HL-60/S4 treated with retinoic acid at 250 ng/mL for 4 days and 3 days (cell line): ENCODE measurements around the gene C14orf180.
"Not testable (repeated sequence)": the region's sequence is repeated elsewhere in the genome, so short reads cannot be mapped to it uniquely, and the experiment has no call there.

Source experiments
- in situ Hi-C: fragments of 300-500 bp; cut with MboI; formaldehyde crosslinking; loops from 2 replicates; pipeline ENCODE4 v1.7.0; 2022; ENCODE audit warnings: low sequenced_read_pairs

The C14orf180 gene

GRCh38 chr14:104577426-104577825 is 2.1 kb upstream of the C14orf180 start:
- in situ Hi-C loops, result no loop called here

DNA sequence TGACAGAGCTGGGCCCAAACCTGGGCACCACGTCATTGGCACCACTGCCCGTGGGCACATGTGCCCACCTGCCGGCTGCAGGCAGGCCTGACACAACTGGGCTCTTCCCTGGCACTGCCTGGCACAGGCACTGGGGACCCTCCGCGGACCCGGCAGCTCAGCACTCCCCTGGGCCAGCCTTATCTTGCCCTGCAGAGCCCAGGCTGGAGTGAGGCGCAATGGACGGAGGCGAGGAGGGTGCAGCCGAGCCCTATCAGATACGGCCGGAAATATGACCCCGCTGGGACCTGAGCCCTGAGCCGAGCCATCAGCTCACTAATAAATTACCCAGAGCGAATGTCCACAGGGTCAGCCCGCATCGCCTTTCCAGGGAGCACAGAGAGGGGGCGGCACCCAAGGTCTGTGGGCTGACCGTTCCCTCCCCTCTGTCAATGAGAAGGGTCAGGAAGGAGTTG is 1.7 kb upstream of the C14orf180 start:
- in situ Hi-C loops, result no loop called here

DNA sequence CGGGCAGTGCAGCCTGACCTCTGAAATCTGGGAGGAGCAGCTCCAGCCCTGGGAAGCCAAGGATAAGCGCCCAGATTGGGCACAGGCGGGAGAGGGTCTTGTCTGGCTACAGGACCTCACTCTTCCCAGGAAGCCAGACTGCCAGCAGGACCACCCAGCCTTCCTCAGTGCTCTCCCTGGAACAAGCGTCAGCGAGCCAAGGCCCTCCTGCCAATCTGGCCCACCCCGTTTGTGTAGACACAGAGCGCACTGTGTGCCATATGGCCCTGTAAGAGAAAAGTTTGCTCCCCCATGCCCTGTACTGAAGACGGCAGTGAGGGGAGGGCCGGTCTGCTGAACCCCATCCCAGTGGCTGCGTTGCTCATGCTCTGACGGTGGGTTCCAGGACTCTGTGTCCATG is 1.2 kb upstream of the C14orf180 start:
- in situ Hi-C loops, result no loop called here

- in situ Hi-C loops, result not testable (repeated sequence)
Observed at GRCh38 chr14:104579939-104580338, 375 bp downstream of the C14orf180 start.

- in situ Hi-C loops, result no loop called here
Observed at GRCh38 chr14:104580961-104581360, 1.4 kb downstream of the C14orf180 start.

DNA sequence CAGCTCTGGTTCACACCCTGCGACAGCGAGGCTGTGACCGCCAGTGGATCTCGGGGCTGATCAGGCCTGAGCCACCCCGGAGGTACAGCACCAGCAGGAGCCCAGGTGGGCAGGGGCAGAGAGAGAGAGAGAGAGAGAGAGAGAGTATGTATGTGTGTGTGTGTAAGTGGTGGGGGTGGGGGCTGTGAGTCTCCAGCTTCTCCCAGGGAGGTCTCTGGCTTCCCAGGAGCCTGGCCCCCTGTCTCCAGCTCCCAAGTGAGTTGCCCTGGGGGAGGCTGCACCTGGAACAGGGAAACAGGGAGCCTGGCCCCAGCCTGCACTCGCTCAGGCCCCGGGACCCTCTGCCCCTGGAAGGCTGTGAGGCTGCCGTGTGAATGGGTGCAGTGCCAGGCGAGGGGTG is 2.0 kb downstream of the C14orf180 start:
- in situ Hi-C loops, result no loop called here

DNA sequence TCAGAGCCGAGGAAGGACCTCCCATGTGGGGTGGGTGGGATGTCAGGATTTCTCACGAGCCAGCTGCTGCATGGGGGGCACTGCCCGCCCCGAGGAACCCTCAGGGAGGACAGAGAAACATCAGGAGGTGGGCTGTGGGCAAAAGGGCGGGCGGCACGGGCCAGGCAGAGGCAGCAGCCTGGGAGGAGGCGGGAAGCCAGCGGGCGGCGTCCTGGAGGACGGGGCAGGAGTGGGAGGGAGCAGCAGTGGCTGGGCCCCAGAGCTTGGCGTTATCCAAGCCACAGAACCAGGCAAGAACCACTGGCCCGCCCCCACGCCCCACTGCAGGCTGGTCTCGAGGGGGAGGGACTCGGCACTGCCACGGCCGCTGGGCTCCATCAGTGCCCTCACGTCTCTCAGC is 2.4 kb downstream of the C14orf180 start:
- in situ Hi-C loops, result no loop called here

DNA sequence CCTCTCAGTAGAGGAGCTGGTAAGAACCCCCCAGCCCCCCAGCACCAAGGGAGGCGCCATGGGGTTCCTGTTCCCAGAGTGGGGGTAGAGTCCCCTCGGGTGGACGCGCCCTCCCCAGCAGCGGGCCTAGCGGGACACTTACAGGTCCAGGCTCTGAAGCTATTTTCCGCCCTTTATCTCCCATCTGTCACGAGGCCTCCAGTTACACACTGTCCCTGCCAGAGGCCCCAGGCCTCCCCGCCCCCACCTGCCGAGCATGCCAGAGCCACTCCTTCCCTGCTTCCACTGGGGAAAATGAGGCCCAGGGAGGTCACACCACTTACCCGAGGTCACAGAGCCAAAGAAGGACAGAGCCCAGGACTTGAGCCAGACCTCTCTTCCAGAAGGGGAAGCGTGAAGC is 3.1 kb downstream of the C14orf180 start:
- in situ Hi-C loops, result no loop called here

DNA sequence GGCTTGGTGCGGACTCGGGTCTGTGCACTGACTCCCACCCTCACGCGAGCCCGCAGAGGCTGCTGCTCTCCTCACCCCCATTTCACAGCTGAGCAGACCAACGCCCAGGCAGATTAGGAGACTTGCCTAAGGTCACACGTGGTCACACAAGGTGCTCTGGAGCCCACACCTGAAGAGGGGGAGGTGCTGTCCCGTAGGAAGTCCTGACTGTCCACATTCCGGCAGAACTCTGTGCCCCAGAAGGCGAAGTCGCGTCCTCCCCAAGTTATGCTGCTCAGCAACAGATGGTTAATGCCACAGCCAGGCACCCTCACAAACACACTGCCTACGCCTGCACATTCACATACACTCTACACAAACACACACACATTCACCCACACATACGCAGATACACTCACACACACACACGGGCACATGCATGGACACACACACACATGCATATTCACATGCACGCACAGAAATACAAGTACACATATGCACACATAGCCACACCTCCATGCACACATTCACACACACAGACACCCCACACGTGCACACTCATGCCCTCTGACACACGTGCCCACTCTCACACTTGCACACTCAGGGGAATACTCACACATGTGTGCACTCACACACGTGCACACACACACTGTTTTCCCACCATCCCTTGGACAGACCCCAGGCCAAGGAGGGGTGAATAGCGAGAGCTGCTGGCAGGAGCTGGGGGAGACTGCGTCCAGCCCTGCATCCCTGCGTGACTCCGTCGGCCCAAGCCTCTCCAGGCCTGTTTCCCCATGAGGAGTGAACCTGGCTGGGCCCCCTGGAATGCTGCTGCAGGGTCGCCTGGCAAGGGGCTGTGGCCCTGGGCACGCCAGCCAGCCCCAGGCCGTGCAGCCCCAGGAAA is 4.1 kb downstream of the C14orf180 start:
- in situ Hi-C loops, result no loop called here

DNA sequence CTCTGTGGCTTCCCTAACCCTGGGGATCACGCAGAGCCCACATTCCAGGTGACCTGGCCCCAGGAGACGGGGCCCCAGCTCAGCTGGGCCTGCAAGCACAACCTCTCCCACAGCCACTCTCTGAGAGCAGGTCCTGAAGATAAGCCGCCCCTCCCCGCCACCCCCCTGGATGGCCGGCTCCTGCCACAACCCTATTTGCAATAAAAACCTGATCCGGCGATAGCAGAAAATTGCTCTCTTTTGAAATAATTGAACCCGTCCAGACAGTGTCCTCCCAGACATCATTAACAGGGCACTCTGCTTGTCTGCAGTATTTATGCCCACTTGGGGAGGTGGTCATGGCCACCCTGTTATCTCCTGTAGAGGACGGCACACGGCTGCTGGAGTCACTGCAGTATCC is 5.0 kb downstream of the C14orf180 start:
- in situ Hi-C loops, result no loop called here

DNA sequence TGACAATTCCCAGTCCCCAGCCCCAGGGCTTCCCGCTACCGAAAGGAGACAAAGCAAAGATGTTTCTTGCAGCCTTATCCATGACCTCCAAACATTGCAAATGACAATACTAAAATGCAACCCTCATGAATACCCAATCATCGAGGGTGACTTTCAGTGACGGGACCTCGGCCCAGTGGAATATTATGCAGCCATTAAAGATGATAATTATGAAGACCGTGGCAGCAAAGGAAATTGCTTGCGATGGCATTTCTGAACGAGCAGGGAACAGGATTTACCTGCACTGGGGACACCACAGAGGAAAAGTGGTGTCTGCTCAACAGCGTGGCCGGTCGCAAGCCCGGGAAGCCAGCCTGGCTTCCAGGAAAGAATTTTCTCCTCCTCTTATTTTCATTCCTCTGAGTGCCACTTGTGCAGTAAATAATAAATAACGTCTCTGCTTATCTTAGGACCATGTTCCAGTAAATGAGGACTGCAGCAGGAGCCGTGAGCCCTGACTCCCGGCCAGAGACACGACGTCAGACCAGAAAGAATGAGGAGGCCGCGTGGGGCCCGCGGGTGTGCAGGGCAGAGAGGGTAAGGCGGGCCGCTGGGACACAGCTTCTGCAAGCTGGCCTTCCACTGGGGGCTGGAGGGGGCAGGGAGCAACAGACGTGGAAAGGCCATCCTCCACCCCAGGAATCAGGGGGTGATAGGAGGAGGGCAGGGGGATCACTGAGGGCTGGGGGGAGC is 6.6 kb downstream of the C14orf180 start:
- in situ Hi-C loops, result no loop called here

GRCh38 chr14:104586832-104587620 is 7.5 kb downstream of the C14orf180 start:
- in situ Hi-C loops, result no loop called here

GRCh38 chr14:104587641-104588040 is 8.1 kb downstream of the C14orf180 start:
- in situ Hi-C loops, result no loop called here

DNA sequence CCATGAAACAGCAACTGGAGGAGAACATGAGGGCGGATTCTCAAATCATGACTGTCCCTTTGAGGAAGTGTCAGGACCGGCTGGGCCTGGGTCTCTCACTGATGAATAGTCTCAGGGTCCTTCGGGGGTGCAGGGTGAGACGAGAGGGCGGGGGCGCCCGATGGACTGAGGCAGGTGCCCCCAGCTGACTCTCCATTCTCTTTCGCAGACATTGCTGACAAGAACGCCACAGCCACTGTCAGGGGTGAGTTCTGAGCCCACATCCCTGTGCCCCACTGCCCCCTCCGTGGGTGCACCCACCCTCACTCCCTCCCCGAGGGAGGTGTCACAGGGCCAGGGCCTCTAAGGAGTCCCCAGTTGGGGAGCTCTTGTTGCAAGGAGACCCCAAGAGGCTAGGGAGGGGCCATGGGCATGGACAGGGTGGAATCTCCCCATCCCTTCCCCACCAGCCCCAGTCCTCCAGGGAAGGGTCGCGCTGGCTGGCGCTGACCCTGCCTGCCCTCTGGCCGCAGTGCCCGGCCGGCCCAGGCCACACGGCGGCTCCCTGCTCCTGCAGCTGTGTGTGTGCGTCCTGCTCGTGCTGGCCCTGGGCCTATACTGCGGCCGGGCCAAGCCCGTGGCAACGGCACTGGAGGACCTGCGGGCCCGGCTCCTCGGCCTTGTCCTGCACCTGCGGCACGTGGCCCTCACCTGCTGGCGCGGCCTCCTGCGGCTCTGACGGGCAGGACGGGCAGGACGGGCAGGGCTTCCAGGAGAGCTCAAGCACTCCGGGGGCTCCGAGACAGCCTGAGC is 8.7 kb downstream of the C14orf180 start:
- in situ Hi-C loops, result no loop called here

DNA sequence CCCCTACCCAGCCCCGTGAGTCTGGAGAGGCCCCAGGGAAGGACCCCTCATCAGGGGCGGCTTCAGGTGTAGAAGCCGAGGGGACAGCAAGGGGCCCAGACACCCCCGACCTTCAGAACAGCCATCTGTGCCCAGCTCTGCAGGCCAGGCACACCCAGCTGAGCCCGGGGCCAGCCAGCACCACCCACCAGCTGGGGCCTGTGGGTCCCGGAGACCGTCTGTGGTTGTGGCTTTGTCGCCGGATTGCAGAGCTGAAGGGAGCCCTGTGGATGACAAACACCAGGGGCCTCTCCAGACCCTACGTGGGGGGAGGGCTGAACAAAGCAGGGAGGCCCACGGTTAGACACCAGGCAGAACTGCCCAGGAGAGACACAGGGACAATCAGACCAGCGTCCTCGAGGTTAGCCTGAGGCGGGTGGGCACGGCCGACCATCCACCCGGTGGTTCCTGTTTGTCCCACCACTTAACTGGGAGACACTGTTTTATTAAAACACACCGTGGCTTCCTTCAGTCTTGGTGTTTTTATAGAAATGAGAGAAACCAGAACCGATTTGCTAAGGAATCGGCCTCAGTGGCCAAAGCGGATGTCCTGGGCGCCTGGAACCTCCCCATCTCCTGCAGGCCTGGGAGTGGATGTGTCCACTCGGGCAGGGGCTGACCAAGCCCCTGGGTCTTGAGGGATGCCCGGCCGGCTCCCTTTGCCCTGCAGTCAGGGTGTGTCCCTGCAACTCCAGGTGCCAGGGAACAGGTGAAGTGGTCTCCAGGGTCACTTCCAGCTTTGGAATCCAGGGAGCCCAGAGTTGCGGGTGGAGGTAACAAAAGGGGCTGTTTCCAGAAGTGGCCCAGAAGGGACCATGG is 10.0 kb downstream of the C14orf180 start:
- in situ Hi-C loops, result no loop called here

- in situ Hi-C loops, result no loop called here
Observed at GRCh38 chr14:104590240-104590965, 10.8 kb downstream of the C14orf180 start.

GRCh38 chr14:104591031-104591430 is 11.5 kb downstream of the C14orf180 start:
- in situ Hi-C loops, result no loop called here

DNA sequence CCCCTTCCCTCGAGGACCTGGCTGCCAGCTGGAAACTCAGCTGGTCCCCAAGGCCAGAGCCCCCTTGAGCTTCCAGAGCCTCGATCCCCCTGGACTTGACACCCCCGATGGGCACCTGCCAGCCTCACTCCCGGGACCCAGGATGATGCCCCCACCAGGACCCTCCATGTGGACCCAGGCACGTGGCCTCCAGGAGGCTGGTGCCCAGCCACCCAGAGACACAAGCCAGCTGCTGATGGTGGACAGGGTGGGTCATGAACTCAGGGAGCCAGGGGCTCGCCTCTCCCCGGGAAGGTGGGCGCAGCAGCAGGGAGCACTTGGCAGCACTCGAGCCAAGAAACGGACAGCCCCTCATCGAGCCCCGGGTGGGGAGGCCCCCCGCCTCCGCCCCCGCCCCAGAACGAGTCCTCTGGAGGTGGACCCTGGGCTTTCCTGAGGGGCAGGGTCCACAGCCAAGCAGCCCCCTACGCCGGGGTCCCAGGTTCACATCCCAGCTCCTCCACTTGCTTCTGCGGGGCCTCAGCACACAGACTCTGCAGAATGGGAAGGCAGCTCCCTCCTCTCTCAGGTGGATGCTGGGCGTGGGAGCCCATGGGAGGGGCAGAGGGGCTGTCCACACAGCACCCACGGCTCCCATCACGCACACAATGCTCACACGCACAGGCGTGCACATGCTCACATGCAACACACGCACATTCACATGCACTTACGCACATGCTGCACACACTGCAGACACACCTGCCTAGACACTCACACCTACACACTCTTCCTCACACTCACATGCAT is 12.1 kb downstream of the C14orf180 start:
- in situ Hi-C loops, result no loop called here
